CD4-positive, alpha-beta T cell treated with Interleukin-17A for 1 hour (primary cell): ENCODE measurements around the gene LRRC59.

Experiments used
- DNase-seq: peaks from one replicate; pipeline ENCODE4 v3.0.0-alpha.2; 2020

Gene LRRC59

GRCh38 chr17:50360486-50361115, 36.7 kb downstream of the LRRC59 start:
- no peak for DNase-seq

- DNase-seq: no peak
These were observed 37.3 kb downstream of the LRRC59 start for GRCh38 chr17:50359998-50360461.

GRCh38 chr17:50359005-50359699, 38.2 kb downstream of the LRRC59 start:
- no peak for DNase-seq

GRCh38 chr17:50358177-50358576, 39.1 kb downstream of the LRRC59 start:
- no peak for DNase-seq

DNA sequence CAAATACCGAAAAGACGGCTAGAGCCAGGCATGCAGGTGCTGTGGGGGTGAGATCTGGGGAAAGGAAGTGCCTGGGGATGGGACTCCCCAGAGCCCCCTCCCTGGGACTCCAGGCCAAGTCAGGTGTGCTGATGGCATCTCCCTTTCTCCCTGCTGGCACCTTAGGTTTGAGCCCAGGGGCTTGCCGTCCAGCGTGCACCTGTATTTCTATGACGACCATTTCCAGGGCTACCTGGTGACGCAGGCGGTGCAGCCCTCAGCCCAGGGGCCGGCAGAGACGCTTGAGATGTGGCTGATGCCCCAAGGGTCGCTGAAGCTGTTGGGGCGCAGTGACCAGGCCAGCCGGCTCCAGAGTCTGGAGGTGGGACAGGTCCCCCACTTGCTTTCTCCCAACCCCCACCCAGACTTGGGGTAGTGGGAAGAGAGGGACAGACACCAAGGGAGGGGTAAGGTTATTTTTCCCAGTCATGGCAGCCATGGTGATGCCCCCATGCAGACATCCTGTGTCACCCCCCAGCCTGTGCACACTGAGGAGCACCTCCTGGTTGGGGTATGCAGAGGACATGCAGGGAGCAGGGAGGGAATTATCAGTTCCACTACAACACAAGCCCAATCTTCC, 40.3 kb downstream of the LRRC59 start:
- DNase-seq: no peak

DNA sequence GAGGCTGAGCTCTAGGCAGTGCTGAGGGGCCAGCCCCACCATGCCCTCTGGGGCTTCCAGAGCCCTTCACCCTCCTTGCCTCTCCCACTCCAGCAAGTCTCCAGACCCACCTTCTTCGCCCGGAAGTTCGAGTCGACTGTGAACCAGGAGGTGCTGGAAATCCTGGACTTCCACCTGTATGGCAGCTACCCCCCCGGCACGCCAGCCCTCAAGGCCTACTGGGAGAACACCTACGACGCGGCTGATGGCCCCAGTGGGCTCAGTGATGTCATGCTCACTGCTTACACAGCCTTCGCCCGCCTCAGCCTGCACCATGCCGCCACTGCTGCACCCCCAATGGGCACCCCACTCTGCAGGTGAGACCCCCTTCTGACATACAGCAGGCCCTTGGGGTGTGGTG, 40.9 kb downstream of the LRRC59 start:
- no peak for DNase-seq

GRCh38 chr17:50355701-50356341, 41.5 kb downstream of the LRRC59 start:
- no peak for DNase-seq

- no peak for DNase-seq
These were observed 42.0 kb downstream of the LRRC59 start for GRCh38 chr17:50355336-50355700.

DNA sequence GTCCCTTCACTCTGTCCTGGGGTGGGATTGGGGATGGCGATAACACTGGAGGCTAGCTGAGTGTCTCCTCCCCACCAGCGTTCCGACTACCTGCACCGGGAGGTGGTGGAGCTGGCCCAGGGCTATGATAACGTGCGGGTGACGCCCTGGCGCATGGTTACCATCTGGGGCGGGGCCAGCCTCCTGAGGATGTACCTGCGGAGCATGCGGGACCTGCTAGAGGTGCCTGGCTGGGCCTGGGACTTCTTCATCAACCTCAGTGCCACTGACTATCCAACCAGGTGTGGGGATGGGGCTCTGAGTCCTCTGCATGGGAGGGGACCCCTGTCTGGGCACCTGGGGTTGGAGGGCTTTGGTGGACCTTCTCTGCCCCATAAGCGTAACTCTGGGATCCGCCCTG, 42.5 kb downstream of the LRRC59 start:
- no peak for DNase-seq

GRCh38 chr17:50354198-50354597, 43.1 kb downstream of the LRRC59 start:
- DNase-seq: no peak

GRCh38 chr17:50353600-50354195, 43.6 kb downstream of the LRRC59 start:
- no peak for DNase-seq

- no peak for DNase-seq
These were observed 44.4 kb downstream of the LRRC59 start for GRCh38 chr17:50352693-50353599.

DNA sequence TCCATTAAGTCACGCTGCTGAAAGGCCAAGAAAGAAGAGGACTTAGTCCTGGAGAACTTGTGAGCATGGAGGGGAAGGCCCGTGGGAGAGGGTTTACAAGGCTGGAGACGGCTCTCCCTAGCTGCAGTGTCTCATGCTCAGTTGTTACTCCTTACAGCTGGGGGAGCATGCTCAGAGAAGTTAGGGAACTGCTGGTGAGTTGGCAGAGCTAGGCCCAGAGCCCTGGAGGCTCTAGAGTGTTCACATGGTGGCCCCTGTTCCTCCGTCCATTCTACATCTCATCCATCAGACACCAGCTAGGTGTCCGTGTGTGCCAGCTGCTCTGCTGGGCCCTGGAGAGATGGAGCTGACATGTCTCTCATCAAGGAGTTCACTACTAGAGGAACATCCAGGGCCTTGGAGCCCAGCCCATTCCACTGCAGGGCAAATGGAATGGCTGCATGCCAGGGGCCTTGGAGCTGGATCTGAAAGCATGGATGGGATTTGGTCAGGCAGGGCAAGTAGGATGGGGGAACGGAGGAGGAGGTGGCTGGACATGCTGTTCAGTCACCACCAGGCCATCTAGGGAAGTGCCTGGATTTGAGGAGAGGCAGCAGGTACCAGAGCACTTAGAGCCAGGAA, 45.1 kb downstream of the LRRC59 start:
- DNase-seq: no peak

- no peak for DNase-seq
These were observed 46.6 kb downstream of the LRRC59 start for GRCh38 chr17:50350733-50351132.

GRCh38 chr17:50349243-50349600, 48.1 kb downstream of the LRRC59 start:
- no peak for DNase-seq

GRCh38 chr17:50348522-50349242, 48.6 kb downstream of the LRRC59 start:
- DNase-seq: no peak

- no peak for DNase-seq
These were observed 49.4 kb downstream of the LRRC59 start for GRCh38 chr17:50347894-50348291.

DNA sequence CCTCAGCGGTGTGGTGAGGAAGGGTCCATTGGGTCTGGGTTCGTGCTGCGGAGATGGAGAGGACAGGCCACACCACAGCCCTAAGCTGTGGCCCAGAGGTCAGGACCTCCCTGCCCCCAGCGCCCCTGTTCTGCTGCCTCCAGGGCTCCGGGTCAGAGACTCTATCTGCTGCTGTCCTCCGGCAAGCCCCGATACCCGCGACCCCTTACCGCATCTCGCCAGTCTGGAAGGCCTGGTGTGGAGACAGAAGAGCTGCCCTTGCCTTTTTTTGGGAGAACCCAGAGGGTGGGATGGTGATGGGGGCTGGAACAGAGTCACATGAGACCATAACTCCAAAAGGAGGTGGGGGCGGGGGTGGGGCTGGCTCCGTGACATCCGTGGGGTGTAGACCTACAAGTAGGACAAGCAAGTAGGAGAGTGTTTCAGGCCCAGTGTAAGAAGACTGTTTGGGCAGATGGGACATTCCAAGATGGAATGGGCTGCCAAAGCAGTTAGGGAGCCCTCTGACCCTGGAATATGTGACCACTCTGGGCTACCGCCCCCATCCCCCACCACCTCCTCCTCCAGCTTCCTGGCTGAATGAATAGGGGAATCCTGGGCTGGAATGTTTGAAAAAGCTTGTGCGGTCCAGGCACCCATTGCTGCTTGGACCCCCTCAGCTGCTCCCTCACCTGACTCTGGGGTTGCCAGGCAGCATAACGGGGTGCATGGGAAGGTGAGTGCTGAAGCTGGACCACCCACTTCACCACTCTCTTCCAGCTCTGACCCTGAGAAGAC, 50.0 kb downstream of the LRRC59 start:
- DNase-seq: no peak

DNA sequence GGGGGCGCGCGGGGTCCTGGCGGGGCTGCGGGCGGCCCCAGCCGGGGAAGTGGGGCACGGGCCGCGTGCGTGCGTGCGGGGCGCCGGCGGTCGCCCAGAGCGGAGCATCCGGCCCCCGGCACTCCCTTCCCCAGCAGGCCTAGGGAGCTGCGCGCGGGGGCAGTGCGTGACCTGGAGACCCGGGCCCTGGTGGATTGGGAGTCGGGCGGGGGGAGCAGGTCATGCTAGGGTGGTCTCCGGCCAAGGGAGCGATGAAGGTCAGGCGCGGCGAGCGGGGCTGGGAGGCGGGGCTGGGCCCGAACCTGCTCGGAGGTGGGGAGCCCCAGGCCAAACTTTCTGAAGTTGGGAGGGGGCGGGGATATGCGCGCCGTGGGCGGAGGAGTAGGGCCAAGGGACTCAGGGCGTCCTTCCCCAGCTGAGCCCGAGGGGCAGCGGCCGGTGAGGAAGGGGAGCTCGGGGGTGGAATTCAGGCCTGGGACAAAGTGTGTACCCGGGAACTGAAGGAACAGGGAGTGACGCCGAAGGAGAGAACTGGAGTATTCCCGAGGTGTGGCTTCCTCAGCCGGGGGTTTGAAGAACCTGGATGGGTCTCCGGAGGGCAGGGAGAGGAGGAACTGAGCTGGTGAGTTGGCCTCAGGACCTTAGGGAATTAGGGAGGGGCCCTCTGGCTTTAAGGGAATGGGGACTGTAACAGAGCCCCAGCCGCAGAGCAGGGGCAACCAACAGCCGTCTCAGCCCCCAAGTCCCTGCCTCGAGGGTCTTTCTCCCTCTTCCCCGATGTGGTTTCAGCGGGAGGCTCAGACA, 50.8 kb downstream of the LRRC59 start:
- no peak for DNase-seq
